ENCODE results near the gene VLDLR. TPM values are rescaled to one million over a fixed set of nuclear protein-coding genes. Genes with fewer than 3 reads are reported as not detected.
"Not testable (repeated sequence)": the region's sequence is repeated elsewhere in the genome, so short reads cannot be mapped to it uniquely, and the experiment has no call there.

VLDLR gene
- polyA plus RNA-seq, 12 donors, result 15.8 to 26.2 (median 22.1) TPM; not detected in 1

DNA sequence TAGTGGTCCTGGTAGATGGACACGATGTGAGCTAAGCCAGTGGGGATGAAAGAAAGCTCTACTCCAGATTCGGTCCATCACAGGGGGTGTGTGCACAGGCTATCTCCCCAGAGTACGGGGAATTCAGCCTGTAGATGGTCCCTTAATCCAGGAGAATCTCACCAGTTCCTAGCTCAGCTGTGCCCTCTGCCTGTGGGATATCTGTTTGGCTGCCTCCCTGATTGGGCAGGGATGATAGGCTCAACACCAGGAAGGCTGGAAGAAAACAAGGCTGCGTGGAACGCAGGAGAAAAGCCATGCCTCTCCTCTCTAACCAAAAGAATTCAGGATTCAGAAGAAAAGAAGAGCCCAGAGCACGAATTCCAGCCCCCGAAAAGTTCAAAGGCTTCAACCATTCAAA, 40.9 kb downstream of the VLDLR start:
- DNase-seq, result no peak

DNA sequence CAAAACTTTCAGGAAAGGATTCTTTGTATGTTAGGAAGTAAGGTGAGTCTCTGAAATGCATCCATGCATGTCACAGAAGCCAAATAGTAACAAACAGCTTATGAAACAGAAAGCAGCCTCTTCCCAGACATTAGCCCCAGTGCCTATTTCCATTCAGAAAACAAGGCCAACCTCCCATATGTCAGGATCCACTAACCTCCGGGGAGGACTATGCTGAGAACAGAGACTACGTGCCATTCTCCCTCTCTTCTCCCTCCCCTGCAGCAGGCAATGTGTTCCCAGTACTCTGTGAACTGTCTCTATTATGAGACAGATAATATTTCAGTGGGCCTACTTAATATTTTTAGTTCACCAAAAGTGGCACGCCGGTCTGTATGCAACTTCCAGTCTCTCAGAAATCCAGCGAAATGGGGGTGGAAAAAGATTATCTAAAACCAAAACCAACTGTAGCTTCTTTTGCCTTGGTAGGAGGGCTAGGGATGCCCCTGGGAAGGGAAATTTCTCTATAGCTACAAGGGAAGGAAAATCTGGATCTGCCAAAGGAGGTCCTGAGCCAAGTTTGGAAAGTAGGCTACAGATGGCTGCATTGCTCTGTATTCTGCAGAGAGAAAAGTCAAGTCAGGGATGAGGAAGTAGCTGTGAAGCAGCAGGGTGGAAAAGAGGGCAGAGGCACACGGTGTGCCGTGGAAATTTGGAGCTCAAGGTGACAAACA, 42.0 kb downstream of the VLDLR start:
- peak; percentile 52 for DNase-seq

DNA sequence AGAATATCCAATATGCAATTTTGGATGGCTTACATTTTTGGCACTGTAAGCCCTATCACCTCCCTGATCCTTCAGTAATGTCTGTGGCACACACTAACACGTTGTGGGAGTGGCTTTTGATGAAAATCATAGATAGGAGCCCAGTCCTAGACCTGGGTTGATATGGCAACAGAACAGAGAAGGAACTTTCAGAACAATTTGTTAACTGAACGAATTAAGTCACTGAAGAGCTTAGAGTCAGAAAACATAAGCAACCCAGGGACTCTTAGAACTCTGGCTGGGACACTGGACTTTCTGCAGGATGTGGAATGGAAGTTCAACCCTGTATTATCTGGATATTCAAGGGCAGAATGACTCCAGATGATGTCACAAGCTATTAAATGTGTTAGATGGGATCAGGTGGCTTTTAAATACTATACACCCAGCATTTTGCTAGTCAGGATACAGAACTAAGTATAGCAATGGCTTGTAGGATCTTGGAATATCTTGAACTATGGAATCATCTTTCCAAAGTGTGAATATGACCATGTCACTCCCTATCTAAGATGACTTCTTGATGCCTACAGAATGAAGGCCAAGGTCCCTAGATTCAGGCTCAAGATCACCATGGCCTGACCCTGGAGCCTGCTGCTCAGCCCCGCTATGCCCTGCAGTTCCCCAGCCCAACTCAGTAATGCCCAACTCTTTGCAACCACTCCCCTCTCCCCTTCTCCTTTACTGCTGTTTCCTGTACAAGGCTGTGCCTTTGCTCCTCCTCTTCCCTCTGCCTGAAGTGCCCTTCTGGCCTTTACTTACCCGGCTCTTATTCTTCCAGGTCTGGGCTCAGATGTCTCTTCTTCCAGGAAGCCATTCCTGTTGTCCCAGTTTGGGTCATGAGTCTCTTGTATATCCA, 42.8 kb downstream of the VLDLR start:
- no peak for DNase-seq

DNA sequence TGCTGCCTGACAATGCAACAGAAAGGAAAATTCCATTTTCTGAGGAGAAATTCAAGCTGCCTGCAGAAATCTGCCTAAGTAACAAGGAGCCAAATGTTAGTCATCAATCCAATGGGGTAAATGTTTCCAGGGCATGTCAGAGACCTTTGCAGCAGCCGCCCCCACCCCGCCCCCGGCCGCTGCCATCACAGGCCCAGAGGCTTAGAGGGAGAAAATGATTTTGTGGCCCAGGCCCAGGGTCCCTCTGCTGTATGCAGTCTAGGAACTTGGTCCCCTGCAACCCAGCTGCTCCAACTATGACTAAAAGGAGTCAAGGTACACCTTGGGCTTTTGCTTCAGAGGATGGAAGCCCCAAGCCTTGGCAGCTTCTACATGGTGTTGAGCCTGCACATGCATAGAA, 45.0 kb downstream of the VLDLR start:
- DNase-seq, result no peak

DNA sequence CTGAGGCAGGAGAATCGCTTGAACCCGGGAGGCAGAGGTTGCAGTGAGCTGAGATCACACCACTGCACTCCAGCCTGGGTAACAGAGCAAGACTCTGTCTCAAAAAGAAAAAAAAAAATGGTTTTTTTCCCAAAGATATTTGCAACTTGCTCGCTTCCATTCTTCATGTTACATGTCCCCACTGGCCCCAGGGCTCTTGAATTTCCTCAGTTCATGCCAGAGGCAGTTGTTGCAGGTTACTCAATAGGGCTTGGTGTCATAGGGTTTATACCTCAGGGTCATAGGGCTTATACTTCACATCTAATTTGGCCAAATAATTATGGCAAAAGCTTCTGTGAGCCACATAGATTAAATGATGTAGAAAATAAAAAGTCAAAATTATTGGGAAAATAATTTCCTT, 51.6 kb downstream of the VLDLR start:
- DNase-seq, result no peak

DNA sequence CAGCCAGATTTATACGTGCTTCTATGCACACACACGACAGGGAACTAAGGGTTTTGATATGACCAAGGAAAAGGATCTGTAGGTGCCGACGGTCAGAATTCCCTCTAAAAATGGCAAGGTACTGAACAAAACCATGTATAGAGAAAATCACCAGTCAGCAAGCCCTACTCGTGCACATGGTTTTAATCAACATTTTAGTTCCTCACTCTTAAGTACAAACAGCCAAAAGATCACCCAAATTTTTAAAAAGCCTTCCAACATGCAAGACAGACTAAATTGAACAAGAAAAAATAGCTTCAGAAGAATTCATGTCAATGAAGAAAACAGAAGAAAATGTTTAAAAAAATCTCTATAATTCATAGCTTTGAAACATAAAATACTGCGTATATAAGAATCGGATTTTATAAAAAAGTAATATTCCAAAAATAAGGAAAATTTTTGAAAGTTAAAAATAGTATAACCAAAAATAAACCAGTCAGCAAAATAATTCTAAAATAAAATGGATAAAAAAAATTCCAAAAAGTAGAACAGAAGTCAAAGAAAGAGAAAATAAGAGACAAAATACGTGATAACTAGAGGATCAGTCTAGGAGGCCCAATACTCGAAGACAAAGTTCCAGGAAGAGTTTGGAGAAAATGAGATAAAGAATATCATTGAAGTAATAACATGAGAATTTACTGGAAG, 52.7 kb downstream of the VLDLR start:
- no peak for DNase-seq

DNA sequence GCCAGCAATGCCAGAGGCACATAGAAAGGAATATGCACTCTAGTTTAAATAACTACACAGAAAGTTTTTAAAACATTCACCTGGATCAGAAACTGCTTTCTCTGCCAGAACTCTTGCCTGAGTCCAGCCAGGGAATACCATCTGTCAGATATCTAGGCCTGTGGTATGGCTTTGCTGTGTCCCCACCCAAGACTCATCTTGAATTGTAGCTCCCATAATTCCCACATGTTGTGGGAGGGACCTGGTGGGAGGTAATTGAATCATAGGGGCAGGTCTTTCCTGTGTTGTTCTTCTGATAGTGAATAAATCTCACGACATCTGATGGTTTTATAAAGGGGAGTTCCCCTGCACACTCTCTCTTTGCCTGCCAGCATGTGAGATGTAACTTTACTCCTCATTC, 54.2 kb downstream of the VLDLR start:
- DNase-seq, result no peak

DNA sequence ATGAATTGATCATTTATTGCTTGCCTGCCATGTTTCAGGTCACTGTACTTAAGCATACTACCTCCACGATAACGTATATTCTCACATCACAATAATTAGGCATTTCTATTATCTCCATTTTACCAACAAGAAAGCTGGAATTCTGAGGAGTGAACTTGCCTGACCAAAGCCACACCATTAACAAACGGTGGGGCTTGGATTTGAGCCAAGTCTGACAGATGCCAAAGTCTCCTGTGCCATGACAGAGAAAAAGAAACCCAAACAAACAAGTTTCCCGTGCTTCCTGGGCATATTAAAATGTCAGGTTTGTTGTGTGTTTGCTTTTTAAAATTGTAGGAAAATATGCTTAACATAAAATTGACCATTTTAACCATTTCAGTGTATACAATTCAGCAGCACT, 54.9 kb downstream of the VLDLR start:
- DNase-seq, result no peak

DNA sequence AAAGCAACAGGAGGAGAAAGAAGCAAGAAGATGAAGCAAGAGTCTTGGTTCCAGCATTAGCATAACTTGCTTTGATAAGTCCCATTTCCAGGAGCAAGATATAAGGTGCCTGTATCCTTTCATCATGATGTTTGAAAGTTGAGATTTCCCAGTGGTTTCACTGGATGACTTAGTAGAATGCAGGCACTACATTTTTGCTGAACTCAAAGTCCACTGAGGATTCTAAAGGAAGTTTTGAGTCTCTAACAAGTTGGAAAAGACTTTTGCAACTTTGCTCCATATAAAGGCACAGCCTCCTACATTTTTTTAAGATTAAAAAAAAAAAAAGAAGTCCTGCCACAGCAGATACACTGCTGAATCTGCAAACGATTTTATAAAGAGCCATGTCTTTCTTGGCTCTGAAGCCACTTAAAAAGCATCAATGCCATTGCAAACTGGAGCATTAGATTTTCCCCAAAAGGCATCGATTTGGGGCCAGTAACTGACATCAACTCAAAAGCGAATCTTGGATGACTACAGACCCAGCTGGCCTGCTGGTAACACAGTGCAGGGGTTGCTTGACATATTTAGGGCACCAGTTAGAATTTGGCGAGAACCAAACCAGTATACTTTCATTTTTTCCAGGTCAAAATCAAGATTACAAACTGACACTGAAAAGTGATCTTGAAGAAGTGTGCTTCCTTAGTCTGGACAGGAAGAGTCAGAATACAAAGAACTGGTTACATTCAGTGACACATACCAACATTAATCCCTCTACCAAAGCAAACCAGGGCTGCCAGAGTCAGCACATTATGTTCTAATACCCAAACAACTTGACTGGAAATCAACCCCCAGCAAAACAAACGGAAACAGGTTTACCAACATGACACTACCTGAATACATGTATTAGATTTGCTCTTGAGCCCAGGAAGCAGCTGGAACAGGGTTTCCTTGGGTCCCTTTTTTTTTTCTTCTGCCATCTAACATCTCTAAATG, 56.6 kb downstream of the VLDLR start:
- no peak for DNase-seq

DNA sequence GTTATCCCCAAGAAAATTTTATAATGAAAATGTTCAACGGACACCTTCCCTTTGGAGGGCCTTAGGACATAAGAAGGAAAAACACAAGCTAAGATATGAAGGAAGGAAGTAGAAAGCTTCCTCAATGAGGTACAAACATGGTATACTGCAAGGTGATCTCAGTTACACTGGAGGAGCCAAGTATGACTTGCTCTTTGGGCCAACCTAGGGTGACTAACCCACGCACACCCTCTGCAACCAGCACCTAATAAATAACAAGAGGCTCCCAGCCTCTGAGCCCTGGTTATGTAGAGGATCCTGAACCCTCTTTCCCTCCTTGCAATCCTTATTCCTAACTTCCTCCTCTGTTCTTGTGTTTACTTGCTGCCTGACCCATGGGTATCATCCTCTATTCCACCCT, 57.4 kb downstream of the VLDLR start:
- DNase-seq, result no peak

DNA sequence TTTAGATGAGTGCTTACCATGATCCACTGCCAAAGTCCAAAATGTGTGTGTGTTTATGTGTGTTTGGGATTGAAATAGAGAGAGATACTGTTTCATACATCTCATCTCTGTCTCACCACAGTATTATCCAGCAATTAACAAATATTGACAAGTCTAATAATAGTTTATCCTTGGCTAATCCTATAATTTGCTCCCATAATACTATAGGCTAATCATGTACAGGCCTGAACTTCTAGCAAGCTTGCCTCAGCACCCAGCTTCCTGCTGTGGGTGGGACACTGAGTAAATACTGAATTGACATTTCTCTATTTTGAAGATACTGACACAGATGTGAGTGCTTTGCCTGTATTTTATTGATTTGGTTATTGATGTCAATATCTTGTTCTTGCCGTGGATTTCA, 60.4 kb downstream of the VLDLR start:
- DNase-seq, result no peak

DNA sequence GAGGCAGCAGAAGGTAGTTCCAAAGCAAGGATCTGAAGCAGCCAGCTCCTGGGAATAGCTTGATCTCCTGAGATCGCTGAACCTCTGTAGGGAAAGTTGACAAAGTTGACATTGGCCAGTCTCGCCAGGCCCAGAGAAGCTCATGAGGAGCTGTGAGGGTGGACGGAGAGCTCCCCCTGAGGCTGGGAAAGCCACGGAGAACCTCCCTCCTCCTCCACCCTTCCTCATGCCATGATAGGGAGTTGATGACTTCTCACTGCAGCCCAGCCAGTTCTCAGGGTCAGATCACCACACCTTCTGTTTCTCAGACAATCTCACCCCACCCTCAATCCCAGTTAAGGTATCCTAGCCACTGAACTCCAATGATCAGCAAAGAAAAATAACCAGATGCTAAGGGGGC, 65.3 kb downstream of the VLDLR start:
- DNase-seq, result no peak

DNA sequence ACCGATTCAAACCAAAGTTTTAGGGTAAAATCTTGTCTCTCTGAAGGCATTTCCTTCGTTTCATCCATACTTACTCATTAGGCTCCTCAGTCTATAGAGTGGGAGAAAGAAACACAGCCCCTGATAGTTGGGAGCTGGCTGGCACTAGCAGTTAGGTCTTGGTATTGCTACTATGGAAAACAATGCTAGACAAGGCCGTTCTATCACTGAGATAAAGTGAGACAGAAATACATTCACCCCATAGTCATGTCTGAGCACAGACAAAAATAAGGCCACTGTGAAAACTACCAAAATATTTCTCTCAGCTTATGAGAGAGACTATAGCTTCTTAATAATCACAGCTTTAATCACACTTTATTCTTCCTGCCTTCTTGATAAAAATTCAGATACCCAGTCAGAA, 67.0 kb downstream of the VLDLR start:
- no peak for DNase-seq

DNA sequence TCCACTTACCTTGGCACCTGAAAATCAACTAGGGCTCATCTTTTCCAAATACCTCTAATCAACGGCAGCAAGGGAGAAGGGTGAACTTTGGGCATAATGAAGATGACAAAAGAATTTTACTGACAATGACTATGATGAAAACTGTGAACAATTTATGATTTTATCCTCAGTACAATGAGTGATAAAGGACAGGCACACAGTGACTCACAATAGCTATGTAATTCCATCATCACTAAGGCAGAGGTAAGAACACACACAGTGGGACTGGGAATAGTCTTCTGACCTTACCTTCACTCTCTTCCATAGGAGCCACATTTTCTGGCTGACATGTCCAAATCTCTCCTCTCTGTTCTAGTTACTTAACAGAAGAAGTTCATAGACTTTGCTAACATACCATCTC, 69.6 kb downstream of the VLDLR start:
- no peak for DNase-seq

DNA sequence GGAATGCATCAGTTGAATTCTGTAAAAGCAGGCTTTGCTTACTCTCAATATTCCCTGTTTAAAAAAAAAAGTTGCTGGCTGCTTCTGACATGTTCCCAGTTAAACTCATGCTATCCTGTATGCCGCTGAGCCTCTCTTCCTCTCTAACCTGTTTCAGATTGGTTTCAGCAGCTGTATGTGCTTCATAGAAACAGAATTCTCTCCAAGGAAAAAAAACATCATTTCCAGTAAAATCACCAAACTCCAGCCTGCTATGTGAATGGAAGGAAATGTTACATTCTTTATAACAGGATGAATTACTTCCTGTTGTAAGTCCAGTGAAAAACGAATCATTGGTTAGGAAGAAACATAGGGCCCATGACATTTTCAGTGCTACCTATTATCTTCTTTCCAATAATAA, 70.0 kb downstream of the VLDLR start:
- DNase-seq, result peak; percentile 31

DNA sequence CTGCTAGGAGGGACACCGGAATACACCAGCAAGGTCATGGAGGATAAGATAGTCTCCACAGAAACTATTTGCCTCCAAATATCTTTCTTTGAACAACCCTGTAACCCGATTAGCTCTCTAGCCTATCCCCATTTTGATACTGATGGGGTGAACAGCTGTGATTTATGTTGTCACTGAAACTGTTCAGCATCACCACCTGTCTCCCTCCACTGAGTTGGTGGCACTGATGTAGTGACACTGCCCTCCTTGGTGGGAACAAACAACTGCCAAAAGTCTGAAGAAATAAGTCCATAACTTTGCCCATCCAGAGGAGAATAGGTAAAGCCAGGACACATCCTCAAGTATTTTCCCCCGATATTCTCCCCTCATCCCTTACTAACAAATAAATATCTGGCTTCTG, 71.5 kb downstream of the VLDLR start:
- DNase-seq, result no peak

DNA sequence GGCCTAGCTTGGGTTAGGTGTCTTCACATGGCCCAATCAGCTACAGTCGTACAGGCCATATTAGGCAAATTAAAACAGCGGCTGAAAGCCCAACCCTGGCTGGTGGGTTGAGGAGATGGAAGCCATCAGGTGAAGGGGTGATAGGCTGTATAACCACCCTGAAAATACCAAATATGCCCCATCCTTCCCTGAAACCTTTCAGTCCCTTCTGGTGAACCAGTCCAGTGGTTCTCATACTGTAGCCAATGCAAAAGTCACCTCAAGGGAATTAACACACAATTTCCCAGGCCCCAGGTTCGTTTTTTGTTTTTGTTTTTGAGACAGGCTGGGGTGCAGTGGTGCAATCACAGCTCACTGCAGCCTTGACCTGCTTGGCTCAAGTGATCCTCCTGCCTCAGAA, 75.9 kb downstream of the VLDLR start:
- no peak for DNase-seq

DNA sequence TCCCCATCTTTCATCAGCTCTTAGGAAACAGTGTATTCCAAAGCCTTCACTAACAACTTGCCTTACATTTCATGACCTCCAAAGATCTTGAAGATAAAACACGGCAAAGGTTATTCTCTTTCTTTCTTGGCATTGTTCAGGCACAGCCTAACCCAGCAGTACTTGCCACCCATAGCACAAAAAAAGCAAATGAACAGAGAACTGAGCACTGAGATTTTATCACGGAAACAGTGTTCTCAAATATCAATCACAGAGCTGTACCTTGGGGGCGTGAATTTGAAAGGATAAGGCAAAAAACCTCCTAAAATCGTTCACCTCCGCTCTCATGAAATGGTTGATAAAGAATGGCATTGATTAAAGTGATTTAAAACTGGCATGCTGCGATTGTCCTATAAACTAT, 78.8 kb downstream of the VLDLR start:
- DNase-seq, result no peak

DNA sequence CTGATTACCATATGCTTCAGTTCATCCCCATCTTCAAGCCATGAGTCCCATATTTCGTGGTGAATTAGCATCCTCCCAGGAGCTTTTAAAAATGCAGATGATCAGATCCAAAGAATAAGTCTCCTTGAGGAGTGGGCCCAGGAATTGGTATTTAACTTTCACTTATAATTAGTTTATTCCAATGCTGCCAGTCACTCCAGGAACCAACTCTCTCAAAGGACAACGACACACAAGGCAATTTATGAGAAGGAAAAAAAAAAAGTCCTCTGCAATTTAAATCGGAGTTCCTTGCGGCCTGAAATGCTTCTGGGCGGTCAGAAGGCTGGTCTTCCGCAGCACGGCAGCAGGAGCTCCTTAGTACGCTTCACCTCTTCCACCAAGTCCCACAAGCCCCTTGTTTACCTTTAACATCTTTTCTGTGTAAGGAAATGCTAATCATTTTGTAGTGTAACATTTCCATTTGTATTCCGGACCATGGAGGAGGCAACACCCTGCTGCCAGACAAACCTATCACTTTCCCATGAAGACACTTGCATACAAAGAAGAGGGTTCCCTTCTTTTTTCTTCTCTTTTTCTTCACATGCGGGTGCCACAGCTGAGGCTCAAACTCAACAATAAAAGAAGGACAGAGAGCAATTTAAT, 79.4 kb downstream of the VLDLR start:
- DNase-seq, result no peak

DNA sequence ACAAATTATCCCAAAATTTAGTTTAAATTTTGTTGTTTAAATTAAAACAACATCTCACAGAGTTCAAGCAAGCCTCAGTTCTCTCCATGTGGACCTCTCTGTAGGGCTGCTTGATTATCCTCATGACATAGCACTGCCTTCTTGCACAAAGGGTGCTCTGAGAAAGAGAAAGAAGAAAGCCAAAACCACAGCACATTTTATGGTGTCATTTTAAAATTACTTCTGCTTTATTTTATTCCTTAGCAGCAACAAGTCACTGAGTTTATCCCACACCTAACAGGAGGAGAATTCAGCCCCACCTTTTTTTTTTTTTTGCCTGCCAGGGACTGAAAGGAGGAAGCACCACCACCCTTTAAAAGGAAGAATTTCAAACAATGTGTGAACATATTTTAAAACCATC, 82.9 kb downstream of the VLDLR start:
- no peak for DNase-seq

DNA sequence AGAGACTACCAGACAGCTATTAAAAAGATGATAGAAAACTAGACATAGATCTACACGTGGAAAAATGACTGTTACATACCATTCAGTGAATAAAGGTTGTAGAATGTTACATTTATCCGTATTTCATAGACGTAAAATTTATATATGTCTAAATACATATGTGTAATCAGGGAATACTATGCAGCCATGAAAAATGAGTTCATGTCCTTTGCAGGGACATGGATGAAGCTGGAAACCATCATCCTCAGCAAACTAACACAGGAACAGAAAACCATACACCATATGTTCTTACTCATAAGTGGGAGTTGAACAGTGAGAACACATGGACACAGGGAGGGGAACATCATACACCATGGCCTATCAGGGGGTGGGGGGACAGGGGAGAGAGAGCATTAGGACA, 85.7 kb downstream of the VLDLR start:
- not testable (repeated sequence) for DNase-seq
